NCI-H510A treated with DMSO at 0.1 percent for 48 hours (cell line): ENCODE measurements around the gene RYR1.
"Not testable (repeated sequence)": the region's sequence is repeated elsewhere in the genome, so short reads cannot be mapped to it uniquely, and the experiment has no call there.

ENCODE experiments used
- DNase-seq: peaks from one replicate; lab custom pipeline; 2025; lab: John Stamatoyannopoulos, UW

The RYR1 gene

DNA sequence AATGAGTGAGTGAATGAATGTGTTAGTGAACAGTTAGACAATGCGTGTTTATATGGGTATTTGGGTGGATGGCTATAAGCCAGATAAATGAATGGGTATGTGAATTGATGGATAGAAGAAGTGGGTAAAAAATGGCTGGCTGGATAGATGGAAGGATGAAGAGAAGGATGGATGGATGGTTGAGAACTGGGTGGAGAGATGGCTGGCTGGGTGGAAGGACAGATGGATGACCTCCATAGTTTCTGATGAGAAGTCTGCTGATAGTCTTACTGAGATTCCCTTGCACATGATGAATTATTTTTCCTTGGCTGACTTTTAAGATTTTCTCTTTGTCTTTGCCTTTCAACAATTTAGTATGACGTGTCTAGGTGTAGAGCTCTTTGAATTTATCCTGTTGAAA lies 57.4 kb downstream of the RYR1 start:
- DNase-seq: no peak

DNA sequence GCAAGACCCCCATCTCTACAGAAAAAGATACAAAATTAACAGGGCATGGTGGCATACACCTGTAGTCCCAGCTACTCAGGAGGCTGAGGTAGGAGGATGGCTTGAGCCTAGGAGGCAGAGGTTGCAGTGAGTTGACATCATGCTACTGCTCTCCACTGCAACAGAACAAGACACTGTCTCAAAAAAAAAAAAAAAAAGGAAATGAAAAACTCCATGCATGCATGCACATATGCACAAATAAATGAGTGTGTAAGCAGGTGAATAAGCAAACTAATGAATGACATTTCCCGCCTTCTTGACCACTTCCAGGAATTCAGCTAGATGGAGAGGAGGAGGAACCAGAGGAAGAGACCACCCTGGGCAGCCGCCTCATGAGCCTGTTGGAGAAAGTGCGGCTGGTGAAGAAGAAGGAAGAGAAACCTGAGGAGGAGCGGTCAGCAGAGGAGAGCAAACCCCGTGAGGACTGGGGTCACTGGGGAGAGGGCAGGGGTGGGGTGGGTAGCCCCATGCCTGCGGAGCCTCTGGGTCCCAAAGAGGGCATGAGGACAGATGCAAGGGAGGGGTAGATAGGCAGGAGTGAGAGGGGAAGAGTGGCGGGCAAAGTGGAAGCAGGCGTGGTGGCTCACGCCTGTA lies 58.8 kb downstream of the RYR1 start:
- DNase-seq: no peak

DNA sequence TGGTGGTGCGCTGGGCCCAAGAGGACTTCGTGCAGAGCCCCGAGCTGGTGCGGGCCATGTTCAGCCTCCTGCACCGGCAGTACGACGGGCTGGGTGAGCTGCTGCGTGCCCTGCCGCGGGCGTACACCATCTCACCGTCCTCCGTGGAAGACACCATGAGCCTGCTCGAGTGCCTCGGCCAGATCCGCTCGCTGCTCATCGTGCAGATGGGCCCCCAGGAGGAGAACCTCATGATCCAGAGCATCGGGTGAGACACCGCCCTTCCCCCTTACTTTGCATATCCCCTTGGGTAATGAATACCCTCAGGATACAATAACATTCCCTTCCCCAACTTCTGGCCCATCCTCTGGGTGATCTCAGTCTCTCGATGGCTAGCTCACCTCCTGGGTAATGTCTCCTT lies 60.9 kb downstream of the RYR1 start:
- no peak for DNase-seq

DNA sequence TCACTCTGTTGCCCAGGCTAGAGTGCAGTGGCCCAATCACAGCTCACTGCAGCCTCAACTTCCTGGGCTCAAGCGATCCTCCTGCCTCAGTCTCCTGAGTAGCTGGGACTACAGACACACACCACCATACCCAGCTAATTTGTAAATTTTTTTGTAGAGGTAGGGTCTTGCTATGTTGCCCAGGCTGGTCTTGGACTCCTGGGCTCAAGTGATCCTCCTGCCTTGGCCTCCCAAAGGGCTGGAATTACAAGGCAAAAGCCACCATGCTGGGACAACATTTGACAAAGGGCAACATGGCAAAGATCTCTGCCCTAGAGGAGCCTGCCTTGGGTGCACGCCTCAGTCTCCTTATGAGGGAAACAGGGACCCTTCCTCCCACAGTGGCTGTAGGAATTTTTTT lies 61.9 kb downstream of the RYR1 start:
- not testable (repeated sequence) for DNase-seq

DNA sequence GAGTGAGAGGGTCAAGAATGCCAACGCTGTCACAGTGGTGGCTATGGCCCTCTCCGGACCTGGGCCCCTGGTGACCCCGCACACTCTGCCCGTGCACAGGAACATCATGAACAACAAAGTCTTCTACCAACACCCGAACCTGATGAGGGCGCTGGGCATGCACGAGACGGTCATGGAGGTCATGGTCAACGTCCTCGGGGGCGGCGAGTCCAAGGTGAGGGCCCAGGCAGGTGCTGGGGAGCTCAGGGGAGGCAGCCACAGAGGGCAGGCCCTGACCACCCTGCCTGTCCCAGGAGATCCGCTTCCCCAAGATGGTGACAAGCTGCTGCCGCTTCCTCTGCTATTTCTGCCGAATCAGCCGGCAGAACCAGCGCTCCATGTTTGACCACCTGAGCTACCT lies 62.6 kb downstream of the RYR1 start:
- no peak for DNase-seq

DNA sequence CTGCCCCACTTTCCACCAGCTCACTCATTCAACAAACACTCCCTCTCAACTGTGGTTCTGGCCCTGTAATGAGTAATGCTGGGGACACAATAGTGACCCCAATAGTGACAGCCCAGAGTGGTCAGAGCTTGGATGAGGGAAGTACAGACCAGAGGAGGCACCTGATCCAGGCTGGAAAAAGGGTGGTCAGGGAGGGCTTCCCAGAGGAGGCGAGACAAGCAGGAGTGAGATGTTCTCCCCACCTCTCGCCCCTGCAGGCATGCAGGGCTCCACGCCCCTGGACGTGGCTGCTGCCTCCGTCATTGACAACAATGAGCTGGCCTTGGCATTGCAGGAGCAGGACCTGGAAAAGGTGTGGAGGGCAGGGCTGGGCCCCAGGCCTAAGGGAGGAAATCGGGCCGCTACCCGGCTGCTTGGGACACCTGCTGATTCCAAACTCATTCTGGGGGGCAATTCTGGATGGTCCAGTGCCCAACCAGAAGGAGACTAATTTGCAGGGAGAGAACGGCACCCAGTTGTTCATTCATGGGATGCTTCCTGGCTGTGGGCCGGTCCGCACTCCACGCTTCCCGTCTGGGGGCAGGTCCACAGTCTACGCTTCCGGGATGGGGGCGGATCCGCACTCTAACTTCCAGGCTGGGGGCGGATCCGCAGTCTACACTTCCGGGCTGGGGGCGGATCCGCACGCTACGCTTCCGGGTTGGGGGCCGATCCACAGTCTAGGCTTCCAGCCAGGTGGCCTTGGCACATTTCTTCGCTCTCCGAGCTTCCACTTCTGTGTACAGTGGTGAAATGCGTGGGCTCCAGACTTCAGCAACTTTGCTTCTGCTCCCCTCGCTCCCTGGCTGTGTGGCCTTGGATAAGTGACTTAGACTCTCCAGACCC lies 63.4 kb downstream of the RYR1 start:
- DNase-seq: no peak

DNA sequence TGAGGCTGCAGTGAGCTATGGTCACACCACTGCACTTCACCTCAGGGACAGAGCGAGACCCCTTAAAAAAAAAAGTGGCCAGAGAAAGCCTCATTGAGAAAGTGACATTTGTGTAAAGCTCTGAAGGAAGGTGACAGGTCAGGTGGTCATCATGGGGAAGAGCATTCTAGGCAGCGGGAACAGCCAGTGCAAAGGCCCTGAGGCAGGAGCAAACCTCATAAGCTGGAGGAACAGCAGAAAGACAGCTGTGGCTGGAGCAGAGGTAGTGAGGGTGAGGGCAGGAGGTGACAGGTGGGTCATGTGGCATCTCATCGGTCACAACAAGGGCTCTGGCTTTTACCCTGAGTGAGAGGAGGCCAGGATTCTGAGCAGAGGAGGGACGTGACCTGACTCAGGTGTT lies 64.4 kb downstream of the RYR1 start:
- DNase-seq: no peak

DNA sequence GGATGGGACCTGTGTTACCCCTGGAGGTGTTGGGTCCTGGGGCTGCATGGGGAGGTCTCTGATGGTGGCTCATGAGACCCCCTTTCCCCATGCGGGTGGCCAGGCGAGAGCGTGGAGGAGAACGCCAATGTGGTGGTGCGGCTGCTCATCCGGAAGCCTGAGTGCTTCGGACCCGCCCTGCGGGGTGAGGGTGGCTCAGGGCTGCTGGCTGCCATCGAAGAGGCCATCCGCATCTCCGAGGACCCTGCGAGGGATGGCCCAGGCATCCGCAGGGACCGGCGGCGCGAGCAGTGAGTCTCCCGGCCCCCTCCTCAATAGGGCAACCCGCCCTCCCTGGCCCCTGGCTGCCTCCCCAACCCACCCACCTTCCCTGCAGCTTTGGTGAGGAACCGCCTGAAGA lies 66.0 kb downstream of the RYR1 start:
- no peak for DNase-seq

DNA sequence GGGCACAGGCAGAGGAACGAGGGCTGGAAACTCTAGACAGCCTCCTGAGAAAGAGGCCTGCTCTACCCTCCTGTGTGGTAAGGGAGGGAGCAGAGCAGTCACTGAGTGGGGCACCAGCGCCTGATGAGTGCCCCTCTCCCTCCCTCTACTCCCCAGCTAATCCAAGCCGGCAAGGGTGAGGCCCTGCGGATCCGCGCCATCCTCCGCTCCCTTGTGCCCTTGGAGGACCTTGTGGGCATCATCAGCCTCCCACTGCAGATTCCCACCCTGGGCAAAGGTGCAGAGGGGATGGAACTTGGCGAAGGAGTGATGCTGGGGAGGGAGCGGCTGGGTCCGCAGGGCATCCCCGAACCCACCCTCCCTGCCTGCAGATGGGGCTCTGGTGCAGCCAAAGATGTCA lies 67.0 kb downstream of the RYR1 start:
- DNase-seq: no peak

DNA sequence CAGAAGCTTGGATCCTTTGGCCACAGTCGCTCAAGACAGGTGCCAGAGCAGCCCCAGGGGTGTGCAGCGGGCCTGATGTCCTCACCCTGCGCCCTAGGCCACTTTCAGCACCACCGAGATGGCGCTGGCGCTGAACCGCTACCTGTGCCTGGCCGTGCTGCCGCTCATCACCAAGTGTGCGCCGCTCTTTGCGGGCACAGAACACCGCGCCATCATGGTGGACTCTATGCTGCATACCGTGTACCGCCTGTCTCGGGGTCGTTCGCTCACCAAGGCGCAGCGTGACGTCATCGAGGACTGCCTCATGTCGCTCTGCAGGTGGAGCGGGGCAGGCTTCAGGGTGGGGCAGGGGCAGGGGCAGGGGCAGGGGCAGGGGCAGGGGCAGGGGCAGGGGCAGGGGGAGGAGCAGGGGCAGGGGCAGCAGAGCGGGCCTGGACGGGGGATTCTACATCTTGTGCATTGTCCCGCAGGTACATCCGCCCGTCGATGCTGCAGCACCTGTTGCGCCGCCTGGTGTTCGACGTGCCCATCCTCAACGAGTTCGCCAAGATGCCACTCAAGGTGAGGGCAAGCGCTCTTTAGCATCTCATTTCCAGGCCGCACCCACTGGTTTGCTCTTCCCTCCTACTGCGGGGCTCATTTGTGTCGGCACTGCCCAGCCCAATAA lies 69.1 kb downstream of the RYR1 start:
- no peak for DNase-seq

DNA sequence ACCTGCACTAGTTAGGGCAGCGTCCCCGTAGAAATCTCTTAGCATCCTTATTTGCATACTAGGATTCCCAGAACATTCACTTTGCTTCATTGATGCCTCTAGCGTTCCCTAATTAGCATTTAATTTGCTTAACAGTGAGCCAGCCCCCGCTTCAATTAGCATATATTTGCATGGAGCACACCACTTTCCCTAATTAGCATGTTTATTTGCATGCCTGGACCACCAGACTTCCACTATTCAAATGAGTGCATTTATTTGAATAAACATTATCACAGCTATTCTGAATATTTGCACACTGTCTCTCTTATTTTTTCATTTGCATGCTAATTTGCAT lies 69.6 kb downstream of the RYR1 start:
- DNase-seq: no peak

DNA sequence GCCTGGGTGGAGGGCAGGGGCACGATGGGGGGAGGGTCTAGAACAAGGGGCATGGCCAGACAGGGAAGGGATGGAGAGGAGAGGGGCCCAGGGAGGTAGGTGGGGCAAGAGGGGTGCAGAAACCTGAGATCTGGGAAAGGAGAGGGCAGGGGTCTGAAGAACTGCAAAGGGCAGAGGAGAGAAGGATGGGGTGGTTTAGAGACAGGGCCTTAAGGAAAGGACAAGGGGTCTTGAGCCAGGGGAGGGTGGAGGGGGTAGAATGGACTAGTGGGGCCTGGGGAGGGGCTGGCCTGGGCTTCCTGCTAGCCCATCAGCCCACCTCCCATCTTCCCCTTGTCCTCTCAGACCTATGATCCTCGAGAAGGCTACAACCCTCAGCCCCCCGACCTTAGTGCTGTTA lies 72.5 kb downstream of the RYR1 start:
- DNase-seq: no peak

DNA sequence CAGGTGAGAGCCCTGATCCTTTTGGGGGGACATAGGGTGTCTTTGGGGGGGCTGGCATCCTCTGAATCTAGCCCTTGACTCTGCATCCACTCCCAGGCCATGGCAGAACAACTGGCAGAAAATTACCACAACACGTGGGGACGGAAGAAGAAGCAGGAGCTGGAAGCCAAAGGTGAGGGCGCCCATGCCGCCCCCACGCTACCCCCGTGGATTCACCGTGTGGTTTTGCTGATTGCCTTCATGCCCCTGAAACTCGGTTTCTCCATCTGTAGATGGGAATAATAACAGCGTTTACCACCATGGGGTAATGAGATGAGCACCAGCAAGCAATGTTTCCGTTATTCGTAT lies 72.9 kb downstream of the RYR1 start:
- no peak for DNase-seq

DNA sequence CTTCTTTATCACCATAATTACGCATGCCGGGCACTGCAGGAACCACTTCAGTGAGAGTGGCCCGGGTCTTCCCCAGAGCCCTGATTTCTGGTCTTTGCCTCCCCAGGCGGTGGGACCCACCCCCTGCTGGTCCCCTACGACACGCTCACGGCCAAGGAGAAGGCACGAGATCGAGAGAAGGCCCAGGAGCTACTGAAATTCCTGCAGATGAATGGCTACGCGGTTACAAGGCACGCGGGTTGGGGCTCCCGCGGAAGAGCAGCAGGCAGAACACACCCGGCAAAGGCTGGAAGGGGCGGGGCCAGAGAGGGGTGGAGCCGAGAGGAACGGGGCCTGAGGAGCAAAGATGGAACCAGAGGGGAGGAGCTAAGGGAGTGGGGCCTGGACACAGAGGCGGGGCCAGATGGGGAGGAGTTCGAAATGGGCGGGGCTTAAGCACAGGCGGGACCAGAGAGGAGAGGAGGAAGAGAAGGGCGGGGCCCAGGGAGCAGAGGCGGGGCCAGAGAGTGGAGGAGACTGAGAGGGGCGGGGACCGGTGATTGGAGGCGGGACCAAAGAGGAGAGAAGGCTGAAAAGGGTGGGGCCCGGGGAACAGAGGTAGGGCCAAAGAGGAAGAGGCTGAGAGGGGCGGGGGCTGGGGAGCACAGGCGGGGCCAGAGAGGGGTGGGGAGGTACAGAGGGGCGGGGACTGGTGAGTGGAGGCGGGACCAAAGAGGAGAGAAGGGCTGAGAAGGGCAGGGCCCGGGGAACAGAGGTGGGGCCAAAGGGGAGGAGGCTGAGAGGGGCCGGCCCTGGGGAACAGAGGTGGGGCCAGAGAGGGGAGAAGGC lies 73.4 kb downstream of the RYR1 start:
- DNase-seq: no peak

DNA sequence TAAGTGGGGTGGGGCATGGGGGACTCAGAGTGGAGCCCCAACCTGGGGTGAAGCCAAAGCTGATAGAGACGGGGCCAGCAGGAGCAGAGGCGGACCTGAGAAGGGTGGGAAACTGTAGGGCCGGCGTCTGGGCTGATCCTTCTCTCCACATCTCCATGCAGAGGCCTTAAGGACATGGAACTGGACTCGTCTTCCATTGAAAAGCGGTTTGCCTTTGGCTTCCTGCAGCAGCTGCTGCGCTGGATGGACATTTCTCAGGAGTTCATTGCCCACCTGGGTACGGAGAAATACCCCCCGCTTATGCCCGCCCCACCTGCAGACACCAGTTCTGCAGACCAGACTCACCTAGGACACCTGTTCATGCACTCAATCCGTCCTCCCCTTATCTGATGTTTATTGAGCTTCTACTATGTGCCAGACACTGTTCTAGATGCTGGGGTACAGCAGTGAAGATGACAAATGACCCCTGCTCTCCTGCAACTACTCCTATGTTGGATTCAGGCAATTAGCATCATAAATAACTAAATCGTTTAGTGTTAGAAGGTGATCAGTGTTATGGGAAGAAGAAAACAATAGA lies 74.1 kb downstream of the RYR1 start:
- no peak for DNase-seq

DNA sequence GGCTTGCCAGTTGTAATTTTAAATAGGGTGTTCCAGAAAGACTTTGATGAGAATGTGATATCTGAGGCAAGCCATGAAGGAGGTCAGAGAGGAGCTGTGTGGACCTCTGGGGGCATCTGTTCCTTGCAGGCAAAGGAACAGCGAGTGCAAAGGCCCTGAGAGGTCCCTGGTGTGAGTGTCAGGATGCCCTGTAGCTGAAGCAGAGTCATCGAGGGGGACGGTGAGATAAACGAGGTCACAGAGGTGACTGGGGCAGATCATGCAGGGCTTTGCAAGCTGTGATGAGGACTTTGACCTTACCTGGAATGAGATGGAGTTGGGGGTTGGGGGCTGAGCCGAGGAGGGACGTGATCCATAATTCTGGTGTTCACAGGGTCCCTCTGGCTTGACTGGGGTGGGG lies 75.0 kb downstream of the RYR1 start:
- no peak for DNase-seq

DNA sequence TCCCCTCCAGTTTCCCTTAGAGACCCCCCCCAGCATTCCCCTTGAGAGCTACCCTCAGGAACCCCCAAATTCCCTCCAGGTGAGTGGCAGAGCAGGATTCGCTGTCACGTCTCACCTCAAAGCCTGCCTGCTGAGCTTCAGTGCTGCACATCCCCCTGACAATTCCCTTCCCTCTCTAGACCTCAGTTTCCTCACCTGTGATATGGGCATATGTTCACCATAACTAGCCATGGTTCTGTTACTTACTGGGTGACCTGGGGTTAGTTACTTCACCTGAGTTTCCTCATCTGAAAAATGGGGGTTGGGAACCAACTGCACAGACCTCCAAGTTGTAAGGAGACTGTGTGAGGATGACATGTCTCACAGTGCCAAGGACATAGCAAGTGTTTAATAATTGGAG lies 75.5 kb downstream of the RYR1 start:
- DNase-seq: no peak

DNA sequence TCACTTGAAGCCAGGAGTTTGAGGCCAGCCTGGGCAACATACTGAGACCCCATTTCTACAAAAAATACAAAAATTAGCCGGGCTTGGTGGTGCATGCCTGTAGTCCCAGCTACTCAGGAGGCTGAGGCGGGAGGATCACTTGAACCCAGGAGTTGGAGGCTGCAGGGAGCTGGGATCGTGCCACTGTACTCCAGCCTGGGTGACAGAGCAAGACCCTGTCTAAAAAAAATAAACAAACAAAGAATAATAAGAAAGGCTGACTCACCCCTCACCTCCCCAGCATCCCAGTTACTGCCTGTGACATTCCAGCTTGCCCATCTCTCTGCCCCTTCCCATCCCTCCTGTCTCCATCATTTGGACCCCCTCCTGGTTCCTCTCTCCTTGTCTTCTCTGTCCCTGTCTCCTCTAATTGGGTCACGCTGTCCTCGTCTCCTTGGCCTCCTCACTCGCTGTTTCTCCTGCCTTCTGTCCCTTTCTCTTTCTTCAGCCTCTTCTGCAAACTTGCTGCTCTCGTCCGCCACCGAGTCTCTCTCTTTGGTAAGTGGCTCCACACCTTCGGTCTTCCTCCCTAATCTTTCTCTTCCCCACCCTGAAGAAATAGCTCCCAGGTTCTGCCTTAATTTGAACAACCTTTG lies 77.7 kb downstream of the RYR1 start:
- DNase-seq: no peak

DNA sequence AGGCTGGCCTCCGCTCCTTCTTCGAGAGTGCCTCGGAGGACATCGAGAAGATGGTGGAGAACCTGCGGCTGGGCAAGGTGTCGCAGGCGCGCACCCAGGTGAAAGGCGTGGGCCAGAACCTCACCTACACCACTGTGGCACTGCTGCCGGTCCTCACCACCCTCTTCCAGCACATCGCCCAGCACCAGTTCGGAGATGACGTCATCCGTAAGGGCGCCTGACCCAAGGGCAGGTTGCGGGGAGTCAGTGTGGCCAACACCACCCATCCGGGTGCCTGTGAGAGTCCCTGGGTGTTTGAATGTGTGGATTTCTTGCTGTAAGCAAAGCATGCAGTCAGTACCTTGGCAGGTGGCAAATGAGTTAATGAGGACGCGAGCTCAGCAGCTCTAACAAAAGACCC lies 78.8 kb downstream of the RYR1 start:
- DNase-seq: no peak

DNA sequence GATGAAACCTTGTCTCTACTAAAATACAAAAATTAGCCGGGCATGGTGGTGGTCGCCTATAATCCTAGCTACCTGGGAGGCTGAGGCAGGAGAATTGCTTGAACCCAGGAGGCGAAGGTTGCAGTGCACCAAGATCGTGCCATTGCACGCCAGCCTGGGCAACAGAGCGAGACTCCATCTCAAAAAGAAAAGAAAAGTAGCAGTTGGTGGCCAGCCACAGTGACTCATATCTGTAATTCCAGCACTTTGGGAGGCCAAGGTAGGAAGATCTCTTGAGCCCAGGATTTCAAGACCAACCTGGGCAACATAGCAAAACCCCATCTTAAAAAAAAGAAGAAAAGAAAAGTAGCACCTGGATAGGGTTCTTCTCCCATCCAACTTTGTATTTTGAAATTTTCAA lies 79.7 kb downstream of the RYR1 start:
- not testable (repeated sequence) for DNase-seq

DNA sequence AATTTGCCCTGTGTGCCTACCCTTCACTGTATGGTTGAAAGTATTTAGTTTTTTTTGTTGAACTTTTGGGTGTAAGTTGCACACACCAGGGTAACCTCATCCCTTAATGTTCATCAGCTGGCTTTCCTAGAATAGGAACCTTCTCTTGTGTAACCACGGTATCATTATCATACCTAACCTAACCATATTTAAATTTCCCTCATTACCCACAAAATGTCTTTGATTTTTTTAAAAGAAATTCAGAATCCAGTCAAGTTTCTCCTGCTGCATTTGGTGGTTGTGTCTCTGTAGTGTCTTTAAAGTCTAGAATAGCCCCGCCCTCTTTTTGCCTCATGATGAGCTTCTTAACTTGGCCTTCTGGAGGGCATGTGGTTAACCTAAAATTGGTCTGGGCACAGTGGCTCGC lies 80.3 kb downstream of the RYR1 start:
- no peak for DNase-seq
